Vagina (tissue), 2 donors: Measurements from ENCODE around the gene MAT2B. TPM values are rescaled to one million over a fixed set of nuclear protein-coding genes. Genes with fewer than 3 reads are reported as not detected.

ENCODE experiments used
- DNase-seq, 2 donors: peaks; one replicate each; pipeline ENCODE4 v3.0.0-alpha.2; 2017; ENCODE audit errors: extremely low spot score in 2 of 2
- H3K27ac ChIP-seq: fragments of 200-600 bp; sonication (generic); one replicate; pipeline ENCODE4 v1.5.1; 2019
- H3K27me3 ChIP-seq: fragments of 200-600 bp; sonication (generic); one replicate; pipeline ENCODE4 v1.5.1; 2019
- H3K36me3 ChIP-seq, 2 donors: fragments of 200-600 bp; sonication (generic); one replicate each; pipeline ENCODE4 v1.5.1; 2017 to 2019
- H3K4me1 ChIP-seq: fragments of 200-600 bp; sonication (generic); one replicate; pipeline ENCODE4 v1.5.1; 2019
- H3K4me3 ChIP-seq, 2 donors: fragments of 200-600 bp; sonication (generic); 1 replicate in 1 of 2; 2 replicates in 1 of 2; pipeline ENCODE4 v1.5.1; 2016 to 2019
- H3K9me3 ChIP-seq: fragments of 200-600 bp; sonication (generic); one replicate; pipeline ENCODE4 v1.5.1; 2019
- POLR2A ChIP-seq, 2 donors: fragments of 450-650 bp; IDR thresholded peaks; one replicate each; pipeline ENCODE4 v1.6.1; 2017; ENCODE audit warnings: antibody characterized with exemption in 2 of 2, mild to moderate bottlenecking in 2 of 2, moderate library complexity in 2 of 2
- POLR2AphosphoS5 ChIP-seq, 2 donors: sonication (generic); formaldehyde crosslinking; IDR thresholded peaks; one replicate each; pipeline ENCODE4 v1.9.0; 2017; ENCODE audit warnings: antibody characterized with exemption in 2 of 2, mild to moderate bottlenecking in 2 of 2, low read depth in 1 of 2; ENCODE audit not compliant: insufficient read depth in 1 of 2
- intact Hi-C: fragments of 100-400 bp; cut with DNase I; formaldehyde crosslinking; loops from one replicate; pipeline ENCODE4 v1.15.1; 2023
- total RNA-seq: library from RNA; depleted of rRNA; stranded (reverse); fragments of >200 nt; gene quantifications from one replicate; pipeline ENCODE4 v1.2.3, GENCODE V29; 2016
- TF ChIP-seq, protein P1 (sequence below), 3 experiments: fragments of 450-650 bp in 2 of 3; fragments of 200-600 bp in 1 of 3; sonication (generic) in 1 of 3; IDR thresholded peaks; one replicate each; pipeline ENCODE4 v1.5.1; 2017 to 2019; ENCODE audit warnings: antibody characterized with exemption in 3 of 3, mild to moderate bottlenecking in 2 of 3, moderate library complexity in 2 of 3

The MAT2B gene
- total RNA-seq, 1 donor from 2014 or later = 38.3 TPM

DNA sequence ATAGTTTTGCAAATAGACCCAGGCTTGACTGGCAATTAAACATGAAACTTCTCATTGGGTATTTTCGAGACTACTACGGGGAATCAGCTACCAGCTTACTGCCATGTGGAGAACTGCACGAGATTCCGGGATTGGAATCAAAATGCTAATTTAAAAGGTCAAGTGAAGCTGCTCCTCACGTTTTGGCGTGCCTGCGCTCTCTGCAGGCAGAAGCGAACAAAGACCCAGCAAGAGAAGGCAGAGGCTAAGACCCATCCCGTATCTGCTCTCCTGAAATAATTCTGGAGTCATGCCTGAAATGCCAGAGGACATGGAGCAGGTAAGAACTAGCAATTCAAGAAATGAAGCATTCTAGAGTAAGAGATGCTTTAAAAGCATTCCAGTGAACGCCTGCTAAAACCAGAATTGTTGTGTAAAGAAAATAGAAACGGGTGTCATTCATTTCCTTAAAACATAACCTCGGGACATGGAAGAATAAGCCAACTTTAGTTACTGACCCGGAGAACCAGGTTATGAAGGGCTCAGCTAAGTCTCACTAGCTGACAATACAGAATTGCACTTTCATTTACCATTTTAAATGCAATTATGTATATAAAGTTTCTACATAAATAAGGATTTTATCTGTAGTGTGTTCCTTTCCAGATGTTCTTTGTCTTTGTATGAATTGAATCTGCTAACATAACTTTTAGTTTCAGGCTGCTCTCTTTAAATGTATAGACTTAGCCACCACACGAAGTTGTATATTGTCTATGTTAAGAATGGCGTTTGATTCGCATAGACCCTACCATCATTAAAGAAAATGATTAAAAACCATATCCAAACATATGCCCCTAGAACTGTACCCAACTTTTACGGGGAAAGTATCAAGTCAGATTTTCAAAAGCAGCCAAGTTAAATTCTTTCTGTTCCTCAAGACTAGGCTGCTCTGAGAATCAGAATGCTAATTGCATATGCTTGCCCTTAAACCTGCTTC lies 2.0 kb upstream of the MAT2B start:
- H3K4me1 ChIP-seq = peaks cover 36% of the 10 kb centered on the region
- intact Hi-C loops = loop anchor here (10.0 kb wide), 1 partner anchor 49 kb away; no protein-coding TSS in a partner anchor
- no peak for DNase-seq
- H3K4me3 ChIP-seq = peak overlapping the region; percentile 71 to 89
- H3K9me3 ChIP-seq = no peaks in the 10 kb centered on the region
- H3K27me3 ChIP-seq = no peaks in the 10 kb centered on the region
- no peaks in the 10 kb centered on the region for H3K36me3 ChIP-seq
- H3K27ac ChIP-seq = peak overlapping the region; percentile 98
- peak in 1 of 2 donors; percentile 61 for TF ChIP-seq POLR2AphosphoS5 (IDR thresholded peaks at IDR 0.05; ENCODE audit: insufficient read depth in 1 of 2, low read depth in 1 of 2)
- TF ChIP-seq, protein P1, sequence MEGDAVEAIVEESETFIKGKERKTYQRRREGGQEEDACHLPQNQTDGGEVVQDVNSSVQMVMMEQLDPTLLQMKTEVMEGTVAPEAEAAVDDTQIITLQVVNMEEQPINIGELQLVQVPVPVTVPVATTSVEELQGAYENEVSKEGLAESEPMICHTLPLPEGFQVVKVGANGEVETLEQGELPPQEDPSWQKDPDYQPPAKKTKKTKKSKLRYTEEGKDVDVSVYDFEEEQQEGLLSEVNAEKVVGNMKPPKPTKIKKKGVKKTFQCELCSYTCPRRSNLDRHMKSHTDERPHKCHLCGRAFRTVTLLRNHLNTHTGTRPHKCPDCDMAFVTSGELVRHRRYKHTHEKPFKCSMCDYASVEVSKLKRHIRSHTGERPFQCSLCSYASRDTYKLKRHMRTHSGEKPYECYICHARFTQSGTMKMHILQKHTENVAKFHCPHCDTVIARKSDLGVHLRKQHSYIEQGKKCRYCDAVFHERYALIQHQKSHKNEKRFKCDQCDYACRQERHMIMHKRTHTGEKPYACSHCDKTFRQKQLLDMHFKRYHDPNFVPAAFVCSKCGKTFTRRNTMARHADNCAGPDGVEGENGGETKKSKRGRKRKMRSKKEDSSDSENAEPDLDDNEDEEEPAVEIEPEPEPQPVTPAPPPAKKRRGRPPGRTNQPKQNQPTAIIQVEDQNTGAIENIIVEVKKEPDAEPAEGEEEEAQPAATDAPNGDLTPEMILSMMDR (IDR thresholded peaks at IDR 0.05) = peak in 1 of 3 experiments; percentile 11
- no peak for TF ChIP-seq POLR2A (IDR thresholded peaks at IDR 0.05)

DNA sequence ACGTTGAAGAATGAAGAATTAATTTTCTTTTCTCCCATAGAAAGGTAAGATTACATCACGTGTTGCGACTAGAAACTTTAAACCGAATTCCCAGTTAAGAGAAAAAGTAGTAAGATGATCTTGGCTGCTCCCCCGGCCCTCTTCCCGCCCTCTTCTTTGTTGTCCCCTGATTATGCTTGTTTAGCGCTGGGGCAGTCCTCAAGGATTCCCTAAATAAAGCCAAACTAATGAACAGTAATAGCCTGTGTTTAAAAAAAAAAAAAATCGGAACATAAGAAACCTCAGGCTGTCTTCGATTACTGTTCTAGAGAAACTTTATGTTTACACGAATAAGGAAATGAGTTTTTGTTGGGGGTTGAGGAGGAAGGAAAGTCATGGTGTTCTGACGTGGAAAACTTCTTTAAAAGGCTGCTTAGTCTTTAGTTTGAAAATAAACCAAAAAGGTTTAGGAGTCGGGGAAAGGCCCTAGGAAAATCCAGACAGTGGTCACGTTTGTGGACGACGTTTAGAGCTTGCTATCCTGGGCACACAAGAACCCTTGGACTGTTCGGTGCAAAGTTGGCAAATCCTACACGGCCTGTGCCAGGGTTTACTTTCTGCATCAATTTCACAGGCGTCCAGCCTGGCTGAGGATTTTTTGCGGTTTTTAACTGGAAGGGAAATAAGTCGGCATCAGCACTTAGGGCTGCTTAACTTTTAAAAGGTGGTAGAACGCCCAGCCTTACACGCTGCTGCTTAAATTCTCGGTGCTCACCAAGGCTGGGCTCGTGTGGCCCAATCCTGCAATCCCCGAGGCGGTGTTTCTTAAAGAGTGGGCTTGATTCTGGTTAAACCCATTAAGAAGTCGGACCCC lies 1.1 kb upstream of the MAT2B start:
- intact Hi-C loops = loop anchor here (10.0 kb wide), 1 partner anchor 50 kb away; no protein-coding TSS in a partner anchor
- H3K4me1 ChIP-seq = peaks cover 42% of the 10 kb centered on the region
- TF ChIP-seq POLR2AphosphoS5 (IDR thresholded peaks at IDR 0.05; ENCODE audit: insufficient read depth in 1 of 2, low read depth in 1 of 2) (no peak), POLR2A (IDR thresholded peaks at IDR 0.05) (no peak)
- TF ChIP-seq, protein P1 (IDR thresholded peaks at IDR 0.05) = no peak
- H3K36me3 ChIP-seq = no peaks in the 10 kb centered on the region
- H3K4me3 ChIP-seq = peak overlapping the region; percentile 71 to 89
- no peaks in the 10 kb centered on the region for H3K27me3 ChIP-seq
- H3K9me3 ChIP-seq = no peaks in the 10 kb centered on the region
- peak overlapping the region; percentile 98 for H3K27ac ChIP-seq
- no peak for DNase-seq

DNA sequence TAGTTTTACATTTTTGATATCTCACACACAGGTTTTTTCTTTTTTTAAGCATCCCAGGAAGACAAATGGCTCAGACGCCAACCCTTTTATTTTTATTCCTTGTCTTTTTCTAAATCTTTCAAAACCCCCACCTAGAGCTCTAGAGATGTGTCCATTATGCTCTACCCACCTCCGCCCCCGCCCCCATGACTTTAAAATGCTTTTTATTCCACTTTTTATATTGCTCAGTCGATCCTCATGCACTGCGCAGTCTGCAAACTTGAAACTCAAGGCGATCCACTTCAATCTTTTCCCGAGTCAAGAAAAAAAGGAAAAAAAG lies 411 bp upstream of the MAT2B start:
- intact Hi-C loops = loop anchor here (10.0 kb wide), 1 partner anchor 50 kb away; no protein-coding TSS in a partner anchor

DNA sequence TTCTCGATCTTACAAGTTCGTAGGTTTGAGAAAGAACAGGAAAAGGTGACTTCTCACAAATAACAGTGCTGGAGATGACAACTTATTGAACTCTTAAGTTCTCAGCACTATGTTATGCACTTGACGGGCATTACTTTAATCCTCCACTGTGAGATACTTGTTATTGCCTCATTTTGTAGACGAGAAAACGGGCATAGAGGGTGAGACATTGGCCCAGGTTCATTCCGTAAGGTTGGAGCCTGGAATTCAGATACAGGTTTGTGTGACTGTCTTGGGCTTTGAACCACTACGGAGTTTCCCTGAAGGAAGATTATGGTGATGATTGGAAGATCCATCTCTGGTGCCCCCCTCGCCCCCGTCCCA lies 657 bp downstream of the MAT2B start:
- intact Hi-C loops = loop anchor here (10.0 kb wide), 1 partner anchor 51 kb away; no protein-coding TSS in a partner anchor
- Histone ChIP-seq H3K4me3 (peak overlapping the region; percentile 71 to 89), H3K27me3 (no peaks in the 10 kb centered on the region), H3K9me3 (no peaks in the 10 kb centered on the region), H3K36me3 (no peaks in the 10 kb centered on the region), H3K4me1 (peaks cover 55% of the 10 kb centered on the region), H3K27ac (peak overlapping the region; percentile 98)
- TF ChIP-seq POLR2A (IDR thresholded peaks at IDR 0.05) = no peak
- TF ChIP-seq POLR2AphosphoS5 (IDR thresholded peaks at IDR 0.05; ENCODE audit: insufficient read depth in 1 of 2, low read depth in 1 of 2) = no peak
- TF ChIP-seq, protein P1 (IDR thresholded peaks at IDR 0.05) = no peak
- no peak for DNase-seq

More for the DNA sequence above, 411 bp upstream of the MAT2B start:
- Histone ChIP-seq H3K36me3 (no peaks in the 10 kb centered on the region), H3K4me1 (peaks cover 49% of the 10 kb centered on the region), H3K27ac (peak overlapping the region; percentile 98), H3K27me3 (no peaks in the 10 kb centered on the region), H3K4me3 (peak overlapping the region; percentile 71 to 89), H3K9me3 (no peaks in the 10 kb centered on the region)
- DNase-seq = no peak
- TF ChIP-seq, protein P1 (IDR thresholded peaks at IDR 0.05) = no peak
- no peak for TF ChIP-seq POLR2A (IDR thresholded peaks at IDR 0.05)
- TF ChIP-seq POLR2AphosphoS5 (IDR thresholded peaks at IDR 0.05; ENCODE audit: insufficient read depth in 1 of 2, low read depth in 1 of 2) = no peak
